SK-N-SH (cell line): ENCODE results near the gene SEBOX. TPM values are rescaled to one million over a fixed set of nuclear protein-coding genes. Genes with fewer than 3 reads are reported as not detected.

Experiments used
- CTCF ChIA-PET: fragments of 300-600, 350-600 bp; formaldehyde crosslinking; extraction: SDS; loops from one replicate; lab custom pipeline; 2021; lab: Yijun Ruan, JAX
- POLR2A ChIA-PET: fragments of 350-600 bp; sonication (Branson Sonifier 250); formaldehyde crosslinking; extraction: SDS; loops from one replicate; lab custom pipeline; 2020; ENCODE audit warnings: antibody characterized with exemption, inconsistent platforms; lab: Yijun Ruan, JAX
- DNase-seq: peaks from one replicate; pipeline ENCODE4 v3.0.0; 2012
- H2AFZ ChIP-seq: fragments of 200-600 bp; sonication (generic); 2 replicates; pipeline ENCODE4 v1.8.1; 2016; ENCODE audit warnings: antibody characterized with exemption, mild to moderate bottlenecking, low read depth
- H3F3A ChIP-seq: fragments of 200-600 bp; sonication (generic); replicated peaks from 2 replicates; pipeline ENCODE3; 2016; ENCODE audit warnings: antibody characterized with exemption, mild to moderate bottlenecking; ENCODE audit not compliant: insufficient read depth
- H3K27ac ChIP-seq, 2 experiments: fragments of 200-500 bp in 1 of 2; fragments of 200-600 bp in 1 of 2; sonication (Bioruptor generic) in 1 of 2; sonication (generic), shearing (Covaris generic) in 1 of 2; 2 replicates each; pipeline versions ENCODE4 v1.5.1 to v1.6.1; 2014 to 2016; ENCODE audit warnings: low read depth in 2 of 2, inconsistent platforms in 1 of 2, low read length in 1 of 2, mild to moderate bottlenecking in 1 of 2, mixed read lengths in 1 of 2
- H3K27me3 ChIP-seq: fragments of 200-600 bp; sonication (generic), shearing (Covaris generic); 2 replicates; pipeline ENCODE4 v1.6.1; 2016; ENCODE audit warnings: mixed run types; ENCODE audit not compliant: insufficient read depth
- H3K36me3 ChIP-seq, 2 experiments: fragments of 200-500 bp in 1 of 2; fragments of 200-600 bp in 1 of 2; sonication (Bioruptor generic) in 1 of 2; sonication (generic) in 1 of 2; replicated peaks in 1 of 2; 2 replicates each; pipeline versions ENCODE3 to v1.5.1; 2014 to 2016; ENCODE audit warnings: low read length in 1 of 2, mild to moderate bottlenecking in 1 of 2; ENCODE audit not compliant: insufficient read depth in 2 of 2, control insufficient read depth in 1 of 2
- H3K4me1 ChIP-seq, 2 experiments: fragments of 200-500 bp in 1 of 2; fragments of 200-600 bp in 1 of 2; sonication (Bioruptor generic) in 1 of 2; sonication (generic), shearing (Covaris generic) in 1 of 2; 2 replicates each; pipeline versions ENCODE4 v1.5.1 to v1.6.1; 2014 to 2016; ENCODE audit warnings: low read depth in 1 of 2, low read length in 1 of 2, mixed run types in 1 of 2; ENCODE audit not compliant: insufficient read depth in 2 of 2, control insufficient read depth in 1 of 2
- H3K4me2 ChIP-seq: fragments of 200-600 bp; sonication (generic), shearing (Covaris generic); 2 replicates; pipeline ENCODE4 v1.6.1; 2017; ENCODE audit warnings: mixed run types
- H3K4me3 ChIP-seq, 2 experiments: fragments of 200-500 bp in 1 of 2; fragments of 200-600 bp in 1 of 2; sonication (Bioruptor generic) in 1 of 2; sonication (generic), shearing (Covaris generic) in 1 of 2; 2 replicates each; pipeline versions ENCODE4 v1.5.1 to v1.8.1; 2014 to 2016; ENCODE audit warnings: low read depth in 2 of 2, inconsistent platforms in 1 of 2, low read length in 1 of 2, mild to moderate bottlenecking in 1 of 2, mixed read lengths in 1 of 2, moderate library complexity in 1 of 2
- H3K79me2 ChIP-seq: fragments of 200-600 bp; sonication (generic); 2 replicates; pipeline ENCODE4 v1.8.1; 2017; ENCODE audit warnings: mild to moderate bottlenecking; ENCODE audit not compliant: insufficient read depth
- H3K9ac ChIP-seq: fragments of 200-600 bp; sonication (generic); 2 replicates; pipeline ENCODE4 v1.6.1; 2017; ENCODE audit warnings: mixed run types
- H3K9me2 ChIP-seq: fragments of 200-600 bp; sonication (generic); 2 replicates; pipeline ENCODE4 v1.6.1; 2017; ENCODE audit warnings: mixed run types
- H3K9me3 ChIP-seq: fragments of 200-600 bp; sonication (generic); 2 replicates; pipeline ENCODE4 v1.6.1; 2017; ENCODE audit warnings: mixed run types, mild to moderate bottlenecking, moderate library complexity
- H4K20me1 ChIP-seq: fragments of 200-600 bp; sonication (generic); 2 replicates; pipeline ENCODE4 v1.6.1; 2017; ENCODE audit warnings: mild to moderate bottlenecking, mixed run types; ENCODE audit not compliant: insufficient read depth
- EZH2phosphoT487 ChIP-seq: fragments of 200-600 bp; sonication (generic); IDR thresholded peaks from 2 replicates; pipeline ENCODE4 v1.6.1; 2017; ENCODE audit warnings: low read depth, mixed run types, mild to moderate bottlenecking, antibody characterized with exemption, moderate library complexity, borderline replicate concordance
- GABPA ChIP-seq: IDR thresholded peaks from 2 replicates; pipeline ENCODE4 v1.4.0; 2012; ENCODE audit warnings: low read depth, mild to moderate bottlenecking
- GATA2 ChIP-seq: sonication (generic); formaldehyde crosslinking; IDR thresholded peaks from 2 replicates; pipeline ENCODE4 v1.5.0; 2020; ENCODE audit warnings: mild to moderate bottlenecking, missing genetic modification reagents
- POLR2AphosphoS5 ChIP-seq: IDR thresholded peaks from 2 replicates; pipeline ENCODE4 v1.6.1; 2012; ENCODE audit warnings: low read depth, low read length
- RCOR1 ChIP-seq: fragments of 150-350 bp; IDR thresholded peaks from 2 replicates; pipeline ENCODE4 v1.6.1; 2017; ENCODE audit warnings: antibody characterized with exemption, low read length
- RXRA ChIP-seq: IDR thresholded peaks from 2 replicates; pipeline ENCODE4 v1.4.0; 2012; ENCODE audit warnings: low read depth, mild to moderate bottlenecking, borderline replicate concordance
- SMC3 ChIP-seq: IDR thresholded peaks from 2 replicates; pipeline ENCODE4 v1.6.1; 2012; ENCODE audit warnings: low read depth, low read length, improper control_type of control experiment
- TAF1 ChIP-seq: IDR thresholded peaks from 2 replicates; pipeline ENCODE4 v1.6.1; 2012; ENCODE audit warnings: low read depth, mild to moderate bottlenecking, low read length, moderate library complexity, borderline replicate concordance
- YY1 ChIP-seq: IDR thresholded peaks from 2 replicates; pipeline ENCODE4 v1.4.0; 2012; ENCODE audit warnings: low read depth, mild to moderate bottlenecking
- WGBS: methylation state at CpG from one replicate; pipeline ENCODE4 v1.1.6; 2017; ENCODE audit warnings: low lambda C conversion rate; 5-methylcytosine and 5-hydroxymethylcytosine counted together
- polyA plus RNA-seq, 3 experiments: library from polyadenylated mRNA; depleted of rRNA; stranded (reverse); fragments of >200 nt; gene quantifications; 2 replicates each; pipeline ENCODE4 v1.2.3, GENCODE V29; 2012
- TF ChIP-seq, protein P1 (sequence below): IDR thresholded peaks from 2 replicates; pipeline ENCODE4 v1.6.1; 2012; ENCODE audit warnings: mild to moderate bottlenecking, low read depth, low read length, moderate library complexity
- TF ChIP-seq, protein P2 (sequence below): fragments of 150-350 bp; IDR thresholded peaks from 2 replicates; pipeline ENCODE4 v1.6.1; 2016; ENCODE audit warnings: mild to moderate bottlenecking, low read depth, low read length
- TF ChIP-seq, protein P3 (sequence below): IDR thresholded peaks from 2 replicates; pipeline ENCODE4; 2012
- TF ChIP-seq, protein P4 (sequence below): IDR thresholded peaks from 2 replicates; pipeline ENCODE4 v1.4.0; 2012; ENCODE audit warnings: low read depth, borderline replicate concordance

The SEBOX gene
- polyA plus RNA-seq, 1 of the 3 experiments (the other 2 are of a cell fraction) = not detected

DNA sequence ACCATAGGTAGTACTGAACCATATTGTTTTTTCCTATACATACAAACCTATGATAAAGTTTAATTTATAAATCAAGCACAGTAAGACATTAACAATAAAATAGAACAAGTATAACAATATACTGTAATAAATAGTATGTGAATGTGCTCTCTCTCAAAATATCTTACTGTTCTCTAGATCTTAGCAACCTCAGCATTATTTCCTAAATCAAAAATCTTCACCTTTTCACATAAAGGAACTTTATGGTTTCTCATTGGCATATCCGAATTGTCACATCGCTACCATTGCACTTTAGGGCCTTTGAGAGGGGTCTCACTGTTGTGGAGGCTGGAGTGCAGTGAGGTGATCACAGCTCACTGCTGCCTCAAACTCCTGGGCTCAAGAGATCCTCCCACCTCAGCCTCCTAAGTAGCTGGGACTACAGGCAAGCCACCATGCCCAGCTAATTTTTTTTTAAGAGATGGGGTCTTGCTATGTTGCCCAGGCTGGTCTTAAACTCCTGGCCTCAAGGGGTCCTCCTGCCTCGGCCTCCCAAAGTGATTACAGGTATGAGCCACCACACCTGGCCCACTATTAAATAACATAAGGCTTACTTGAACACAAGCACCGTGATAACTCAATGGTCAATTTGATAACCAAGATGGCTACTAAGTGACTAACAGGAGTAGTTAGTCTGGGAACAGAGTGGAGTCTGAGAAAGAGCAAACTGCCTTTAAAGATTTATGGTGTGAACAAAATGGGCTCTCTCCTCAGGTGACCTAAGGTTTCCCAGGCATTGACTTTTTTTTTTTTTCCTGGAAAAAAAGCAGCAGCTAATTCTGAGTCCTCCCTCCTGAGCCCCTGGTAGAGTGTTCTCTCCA, 48.9 kb downstream of the SEBOX start:
- 85% methylated on average over 4 of the region's 4 CpGs for WGBS
- CTCF ChIA-PET = no interaction called here

DNA sequence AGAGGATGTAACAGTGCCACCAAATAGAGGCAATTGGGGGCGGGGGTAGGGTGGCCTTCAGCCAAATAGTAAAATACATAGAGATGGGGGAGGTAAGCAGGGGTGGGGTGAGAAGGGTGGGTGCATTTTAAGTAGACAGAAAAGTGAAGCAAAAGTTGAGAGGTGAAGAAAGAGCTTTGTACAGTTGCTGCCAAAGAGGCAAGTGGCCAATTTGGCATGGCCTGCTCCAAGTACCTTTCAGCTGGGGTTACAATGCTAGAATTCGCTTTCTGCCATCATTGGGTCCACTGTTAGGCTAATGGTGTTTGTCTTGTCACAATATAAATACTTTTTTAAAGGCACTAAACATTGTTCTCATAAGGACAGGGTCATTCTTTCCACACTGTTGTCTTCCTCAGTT, 51.2 kb downstream of the SEBOX start:
- Histone ChIP-seq H2AFZ (no peak overlapping the region), H3K79me2 (no peaks in the 10 kb centered on the region), H3F3A (no peaks in the 10 kb centered on the region), H3K9ac (no peak overlapping the region), H3K9me3 (no peaks in the 10 kb centered on the region), H4K20me1 (no peaks in the 10 kb centered on the region), H3K27me3 (no peaks in the 10 kb centered on the region), H3K4me1 (peaks cover 7 to 8% of the 10 kb centered on the region in 2 experiments; a peak in 1 of 4 replicates), H3K4me2 (no peak overlapping the region), H3K27ac (no peak overlapping the region), H3K36me3 (no peaks in the 10 kb centered on the region), H3K9me2 (no peaks in the 10 kb centered on the region), H3K4me3 (no peak overlapping the region)
- DNase-seq = no peak
- WGBS = 73% methylated on average over 2 of the region's 2 CpGs
- ChIA-PET POLR2A (no interaction called here), CTCF (interaction anchor here (0.6 to 0.8 kb wide), 2 partner anchors 12 to 29 kb away, joined by 3 read pairs; no protein-coding TSS in a partner anchor)
- TF ChIP-seq, protein P1, sequence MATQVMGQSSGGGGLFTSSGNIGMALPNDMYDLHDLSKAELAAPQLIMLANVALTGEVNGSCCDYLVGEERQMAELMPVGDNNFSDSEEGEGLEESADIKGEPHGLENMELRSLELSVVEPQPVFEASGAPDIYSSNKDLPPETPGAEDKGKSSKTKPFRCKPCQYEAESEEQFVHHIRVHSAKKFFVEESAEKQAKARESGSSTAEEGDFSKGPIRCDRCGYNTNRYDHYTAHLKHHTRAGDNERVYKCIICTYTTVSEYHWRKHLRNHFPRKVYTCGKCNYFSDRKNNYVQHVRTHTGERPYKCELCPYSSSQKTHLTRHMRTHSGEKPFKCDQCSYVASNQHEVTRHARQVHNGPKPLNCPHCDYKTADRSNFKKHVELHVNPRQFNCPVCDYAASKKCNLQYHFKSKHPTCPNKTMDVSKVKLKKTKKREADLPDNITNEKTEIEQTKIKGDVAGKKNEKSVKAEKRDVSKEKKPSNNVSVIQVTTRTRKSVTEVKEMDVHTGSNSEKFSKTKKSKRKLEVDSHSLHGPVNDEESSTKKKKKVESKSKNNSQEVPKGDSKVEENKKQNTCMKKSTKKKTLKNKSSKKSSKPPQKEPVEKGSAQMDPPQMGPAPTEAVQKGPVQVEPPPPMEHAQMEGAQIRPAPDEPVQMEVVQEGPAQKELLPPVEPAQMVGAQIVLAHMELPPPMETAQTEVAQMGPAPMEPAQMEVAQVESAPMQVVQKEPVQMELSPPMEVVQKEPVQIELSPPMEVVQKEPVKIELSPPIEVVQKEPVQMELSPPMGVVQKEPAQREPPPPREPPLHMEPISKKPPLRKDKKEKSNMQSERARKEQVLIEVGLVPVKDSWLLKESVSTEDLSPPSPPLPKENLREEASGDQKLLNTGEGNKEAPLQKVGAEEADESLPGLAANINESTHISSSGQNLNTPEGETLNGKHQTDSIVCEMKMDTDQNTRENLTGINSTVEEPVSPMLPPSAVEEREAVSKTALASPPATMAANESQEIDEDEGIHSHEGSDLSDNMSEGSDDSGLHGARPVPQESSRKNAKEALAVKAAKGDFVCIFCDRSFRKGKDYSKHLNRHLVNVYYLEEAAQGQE = no peak
- TF ChIP-seq, protein P2, sequence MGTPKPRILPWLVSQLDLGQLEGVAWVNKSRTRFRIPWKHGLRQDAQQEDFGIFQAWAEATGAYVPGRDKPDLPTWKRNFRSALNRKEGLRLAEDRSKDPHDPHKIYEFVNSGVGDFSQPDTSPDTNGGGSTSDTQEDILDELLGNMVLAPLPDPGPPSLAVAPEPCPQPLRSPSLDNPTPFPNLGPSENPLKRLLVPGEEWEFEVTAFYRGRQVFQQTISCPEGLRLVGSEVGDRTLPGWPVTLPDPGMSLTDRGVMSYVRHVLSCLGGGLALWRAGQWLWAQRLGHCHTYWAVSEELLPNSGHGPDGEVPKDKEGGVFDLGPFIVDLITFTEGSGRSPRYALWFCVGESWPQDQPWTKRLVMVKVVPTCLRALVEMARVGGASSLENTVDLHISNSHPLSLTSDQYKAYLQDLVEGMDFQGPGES = no peak
- TF ChIP-seq, protein P3, sequence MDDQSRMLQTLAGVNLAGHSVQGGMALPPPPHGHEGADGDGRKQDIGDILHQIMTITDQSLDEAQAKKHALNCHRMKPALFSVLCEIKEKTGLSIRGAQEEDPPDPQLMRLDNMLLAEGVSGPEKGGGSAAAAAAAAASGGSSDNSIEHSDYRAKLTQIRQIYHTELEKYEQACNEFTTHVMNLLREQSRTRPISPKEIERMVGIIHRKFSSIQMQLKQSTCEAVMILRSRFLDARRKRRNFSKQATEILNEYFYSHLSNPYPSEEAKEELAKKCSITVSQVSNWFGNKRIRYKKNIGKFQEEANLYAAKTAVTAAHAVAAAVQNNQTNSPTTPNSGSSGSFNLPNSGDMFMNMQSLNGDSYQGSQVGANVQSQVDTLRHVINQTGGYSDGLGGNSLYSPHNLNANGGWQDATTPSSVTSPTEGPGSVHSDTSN = no peak
- TF ChIP-seq TAF1 (no peak), YY1 (no peak), EZH2phosphoT487 (no peak), SMC3 (no peak), POLR2AphosphoS5 (no peak), GABPA (no peak), RCOR1 (no peak)
- TF ChIP-seq, protein P4, sequence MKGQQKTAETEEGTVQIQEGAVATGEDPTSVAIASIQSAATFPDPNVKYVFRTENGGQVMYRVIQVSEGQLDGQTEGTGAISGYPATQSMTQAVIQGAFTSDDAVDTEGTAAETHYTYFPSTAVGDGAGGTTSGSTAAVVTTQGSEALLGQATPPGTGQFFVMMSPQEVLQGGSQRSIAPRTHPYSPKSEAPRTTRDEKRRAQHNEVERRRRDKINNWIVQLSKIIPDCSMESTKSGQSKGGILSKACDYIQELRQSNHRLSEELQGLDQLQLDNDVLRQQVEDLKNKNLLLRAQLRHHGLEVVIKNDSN = no peak

More for the DNA sequence above, 48.9 kb downstream of the SEBOX start:
- H3K9me2 ChIP-seq = no peaks in the 10 kb centered on the region
- no peak overlapping the region for H3K4me2 ChIP-seq
- peaks cover 7 to 14% of the 10 kb centered on the region in 2 experiments; a peak in 1 of 4 replicates for H3K4me1 ChIP-seq
- H3K9ac ChIP-seq = no peak overlapping the region
- H4K20me1 ChIP-seq = no peaks in the 10 kb centered on the region
- no peaks in the 10 kb centered on the region for H3K27me3 ChIP-seq
- H3K4me3 ChIP-seq = no peak overlapping the region
- H3K9me3 ChIP-seq = no peaks in the 10 kb centered on the region
- H3F3A ChIP-seq = no peaks in the 10 kb centered on the region
- no peak overlapping the region for H2AFZ ChIP-seq
- H3K27ac ChIP-seq = no peak overlapping the region
- H3K36me3 ChIP-seq = no peaks in the 10 kb centered on the region
- DNase-seq = no peak
- H3K79me2 ChIP-seq = peaks cover 16% of the 10 kb centered on the region
- TF ChIP-seq GATA2 (CRISPR knock-in tag) (no peak), RXRA (no peak)
- TF ChIP-seq, all 33 proteins: peak for 0
- POLR2A ChIA-PET = no interaction called here
